GM18951 (cell line): ENCODE data around the gene TNS3.

Experiments
- POLR2A ChIP-seq: IDR thresholded peaks from 4 replicates; pipeline ENCODE4 v1.6.1; 2011; ENCODE audit warnings: mild to moderate bottlenecking; ENCODE audit not compliant: insufficient read length, insufficient read depth; ENCODE audit errors: extremely low read depth
- in situ Hi-C: fragments of 300-500 bp; cut with MboI; formaldehyde crosslinking; loops from one replicate; pipeline ENCODE4 v1.12.0; 2022; ENCODE audit warnings: low sequenced_read_pairs, mixed read lengths, inconsistent platforms; ENCODE audit not compliant: unreplicated experiment

Gene TNS3

GRCh38 chr7:47233996-47234395 is 347.9 kb downstream of the TNS3 start:
- in situ Hi-C loops = no loop called here
- TF ChIP-seq POLR2A = no peak

GRCh38 chr7:47232751-47233412 is 349.0 kb downstream of the TNS3 start:
- TF ChIP-seq POLR2A = no peak
- in situ Hi-C loops = no loop called here

- no peak for TF ChIP-seq POLR2A
- in situ Hi-C loops = no loop called here
Observed at GRCh38 chr7:47231627-47232026, 350.3 kb downstream of the TNS3 start.

GRCh38 chr7:47231032-47231431 is 350.9 kb downstream of the TNS3 start:
- in situ Hi-C loops = no loop called here
- TF ChIP-seq POLR2A = no peak

- in situ Hi-C loops = no loop called here
- no peak for TF ChIP-seq POLR2A
Observed at GRCh38 chr7:47228386-47229014, 353.4 kb downstream of the TNS3 start.

GRCh38 chr7:47227762-47228177 is 354.1 kb downstream of the TNS3 start:
- TF ChIP-seq POLR2A = peak; percentile 13
- in situ Hi-C loops = no loop called here

GRCh38 chr7:47226696-47227095 is 355.2 kb downstream of the TNS3 start:
- in situ Hi-C loops = no loop called here

GRCh38 chr7:47225387-47226131 is 356.4 kb downstream of the TNS3 start:
- no peak for TF ChIP-seq POLR2A
- in situ Hi-C loops = no loop called here

More at GRCh38 chr7:47226696-47227095, 355.2 kb downstream of the TNS3 start:
- TF ChIP-seq POLR2A = no peak
